Measurements from ENCODE around the gene SGSM2.

Gene SGSM2

GRCh38 chr17:2336215-2336851 lies 968 bp upstream of the SGSM2 start, which contains the start of gene TSR1:
Gene TSR1 (minus strand): TSS chr17:2336457. CDS start chr17:2336427, 30 bp downstream.
- peak; percentile 72 for DNase-seq

GRCh38 chr17:2337544-2338314 lies 428 bp downstream of the SGSM2 start:
- no peak for DNase-seq

- no peak for DNase-seq
Observed at GRCh38 chr17:2338315-2338657, 985 bp downstream of the SGSM2 start.

GRCh38 chr17:2343421-2343820 lies 6.1 kb downstream of the SGSM2 start:
- no peak for DNase-seq

- no peak for DNase-seq
Observed at GRCh38 chr17:2344528-2344927, 7.2 kb downstream of the SGSM2 start.

GRCh38 chr17:2346475-2346874 lies 9.2 kb downstream of the SGSM2 start:
- no peak for DNase-seq

GRCh38 chr17:2347805-2348685 lies 10.7 kb downstream of the SGSM2 start:
- peak; percentile 35 for DNase-seq

- DNase-seq = no peak
Observed at GRCh38 chr17:2351269-2351668, 14.0 kb downstream of the SGSM2 start.

- DNase-seq = no peak
Observed at GRCh38 chr17:2354311-2354710, 17.0 kb downstream of the SGSM2 start.

GRCh38 chr17:2357237-2357636 lies 19.9 kb downstream of the SGSM2 start:
- no peak for DNase-seq

GRCh38 chr17:2357931-2358434 lies 20.7 kb downstream of the SGSM2 start:
- no peak for DNase-seq

- no peak for DNase-seq
Observed at GRCh38 chr17:2361010-2361760, 23.9 kb downstream of the SGSM2 start.

- DNase-seq = no peak
Observed at GRCh38 chr17:2362016-2362415, 24.7 kb downstream of the SGSM2 start.

GRCh38 chr17:2362416-2362815 lies 25.1 kb downstream of the SGSM2 start:
- no peak for DNase-seq

GRCh38 chr17:2362881-2363280 lies 25.6 kb downstream of the SGSM2 start:
- no peak for DNase-seq

- no peak for DNase-seq
Observed at GRCh38 chr17:2363318-2363717, 26.0 kb downstream of the SGSM2 start.

- DNase-seq = no peak
Observed at GRCh38 chr17:2363851-2364762, 26.8 kb downstream of the SGSM2 start.

GRCh38 chr17:2364763-2365116 lies 27.4 kb downstream of the SGSM2 start:
- DNase-seq = no peak

- DNase-seq = no peak
Observed at GRCh38 chr17:2365132-2365531, 27.8 kb downstream of the SGSM2 start.

GRCh38 chr17:2366747-2367494 lies 29.6 kb downstream of the SGSM2 start:
- no peak for DNase-seq

- no peak for DNase-seq
Observed at GRCh38 chr17:2368359-2368758, 31.1 kb downstream of the SGSM2 start.
